Activated naive CD4-positive, alpha-beta T cell treated with anti-CD3 and anti-CD28 coated beads, Interleukin-2, amount 50 U/mL, for 24 hours (primary cell): ENCODE measurements around the gene AKT1.

Experiments used
- H3K27ac Mint-ChIP-seq: one replicate; pipeline ENCODE4 v1.8.0; 2021; ENCODE audit warnings: mild to moderate bottlenecking, mixed read lengths
- H3K27me3 Mint-ChIP-seq: one replicate; pipeline ENCODE4 v1.8.0; 2021; ENCODE audit warnings: mixed read lengths
- H3K36me3 Mint-ChIP-seq: one replicate; pipeline ENCODE4 v1.8.0; 2021; ENCODE audit warnings: mixed read lengths
- H3K4me1 Mint-ChIP-seq: one replicate; pipeline ENCODE4 v1.8.0; 2021; ENCODE audit warnings: mixed read lengths
- H3K4me3 Mint-ChIP-seq: one replicate; pipeline ENCODE4 v1.8.0; 2021; ENCODE audit warnings: mild to moderate bottlenecking, mixed read lengths
- H3K9me3 Mint-ChIP-seq: one replicate; pipeline ENCODE4 v1.8.0; 2021; ENCODE audit warnings: mixed read lengths

Gene AKT1

GRCh38 chr14:104750056-104750752, 45.3 kb downstream of the AKT1 start:
- H3K4me3 Mint-ChIP-seq, result no peak overlapping the region
- no peak overlapping the region for H3K27ac Mint-ChIP-seq
- no peaks in the 10 kb centered on the region for H3K36me3 Mint-ChIP-seq
- no peaks in the 10 kb centered on the region for H3K27me3 Mint-ChIP-seq
- H3K9me3 Mint-ChIP-seq, result no peaks in the 10 kb centered on the region
- H3K4me1 Mint-ChIP-seq, result peaks cover 17% of the 10 kb centered on the region

- Mint-ChIP-seq H3K4me1 (peaks cover 7% of the 10 kb centered on the region), H3K4me3 (no peak overlapping the region), H3K36me3 (no peaks in the 10 kb centered on the region), H3K9me3 (no peaks in the 10 kb centered on the region), H3K27ac (no peak overlapping the region), H3K27me3 (no peaks in the 10 kb centered on the region)
Measured at GRCh38 chr14:104749111-104749649, 46.4 kb downstream of the AKT1 start.

- no peak overlapping the region for H3K27ac Mint-ChIP-seq
- no peaks in the 10 kb centered on the region for H3K36me3 Mint-ChIP-seq
- no peaks in the 10 kb centered on the region for H3K27me3 Mint-ChIP-seq
- no peaks in the 10 kb centered on the region for H3K9me3 Mint-ChIP-seq
- no peak overlapping the region for H3K4me3 Mint-ChIP-seq
- H3K4me1 Mint-ChIP-seq, result no peaks in the 10 kb centered on the region
Measured at GRCh38 chr14:104747876-104748275, 47.7 kb downstream of the AKT1 start.

- Mint-ChIP-seq H3K4me1 (no peaks in the 10 kb centered on the region), H3K27ac (no peak overlapping the region), H3K4me3 (no peak overlapping the region), H3K36me3 (no peaks in the 10 kb centered on the region), H3K9me3 (no peaks in the 10 kb centered on the region), H3K27me3 (no peaks in the 10 kb centered on the region)
Measured at GRCh38 chr14:104746934-104747481, 48.5 kb downstream of the AKT1 start.

- Mint-ChIP-seq H3K9me3 (no peaks in the 10 kb centered on the region), H3K4me1 (no peaks in the 10 kb centered on the region), H3K4me3 (no peak overlapping the region), H3K27me3 (no peaks in the 10 kb centered on the region), H3K36me3 (no peaks in the 10 kb centered on the region), H3K27ac (no peak overlapping the region)
Measured at GRCh38 chr14:104746071-104746545, 49.4 kb downstream of the AKT1 start.

- H3K4me3 Mint-ChIP-seq, result no peak overlapping the region
- H3K36me3 Mint-ChIP-seq, result no peaks in the 10 kb centered on the region
- no peak overlapping the region for H3K27ac Mint-ChIP-seq
- no peaks in the 10 kb centered on the region for H3K9me3 Mint-ChIP-seq
- H3K4me1 Mint-ChIP-seq, result no peaks in the 10 kb centered on the region
- no peaks in the 10 kb centered on the region for H3K27me3 Mint-ChIP-seq
Measured at GRCh38 chr14:104745431-104745830, 50.1 kb downstream of the AKT1 start.

- H3K4me3 Mint-ChIP-seq, result no peak overlapping the region
- H3K4me1 Mint-ChIP-seq, result no peaks in the 10 kb centered on the region
- no peaks in the 10 kb centered on the region for H3K9me3 Mint-ChIP-seq
- no peak overlapping the region for H3K27ac Mint-ChIP-seq
- no peaks in the 10 kb centered on the region for H3K36me3 Mint-ChIP-seq
- H3K27me3 Mint-ChIP-seq, result no peaks in the 10 kb centered on the region
Measured at GRCh38 chr14:104744484-104744883, 51.1 kb downstream of the AKT1 start.

GRCh38 chr14:104743461-104744380, 51.8 kb downstream of the AKT1 start:
- H3K4me3 Mint-ChIP-seq, result no peak overlapping the region

GRCh38 chr14:104742586-104743455, 52.7 kb downstream of the AKT1 start:
- H3K27me3 Mint-ChIP-seq, result no peaks in the 10 kb centered on the region
- H3K4me1 Mint-ChIP-seq, result no peaks in the 10 kb centered on the region
- H3K9me3 Mint-ChIP-seq, result no peaks in the 10 kb centered on the region
- no peaks in the 10 kb centered on the region for H3K36me3 Mint-ChIP-seq
- H3K27ac Mint-ChIP-seq, result no peak overlapping the region
- no peak overlapping the region for H3K4me3 Mint-ChIP-seq

More at GRCh38 chr14:104743461-104744380, 51.8 kb downstream of the AKT1 start:
- H3K4me1 Mint-ChIP-seq, result no peaks in the 10 kb centered on the region
- H3K36me3 Mint-ChIP-seq, result no peaks in the 10 kb centered on the region
- no peaks in the 10 kb centered on the region for H3K27me3 Mint-ChIP-seq
- H3K27ac Mint-ChIP-seq, result no peak overlapping the region
- no peaks in the 10 kb centered on the region for H3K9me3 Mint-ChIP-seq

GRCh38 chr14:104741803-104742251, 53.7 kb downstream of the AKT1 start:
- no peaks in the 10 kb centered on the region for H3K4me1 Mint-ChIP-seq
- H3K4me3 Mint-ChIP-seq, result no peak overlapping the region
- no peaks in the 10 kb centered on the region for H3K36me3 Mint-ChIP-seq
- no peaks in the 10 kb centered on the region for H3K27me3 Mint-ChIP-seq
- no peak overlapping the region for H3K27ac Mint-ChIP-seq
- H3K9me3 Mint-ChIP-seq, result no peaks in the 10 kb centered on the region

GRCh38 chr14:104741108-104741802, 54.3 kb downstream of the AKT1 start:
- Mint-ChIP-seq H3K27ac (no peak overlapping the region), H3K4me1 (no peaks in the 10 kb centered on the region), H3K36me3 (no peaks in the 10 kb centered on the region), H3K4me3 (no peak overlapping the region), H3K9me3 (no peaks in the 10 kb centered on the region), H3K27me3 (no peaks in the 10 kb centered on the region)

- no peaks in the 10 kb centered on the region for H3K4me1 Mint-ChIP-seq
- no peaks in the 10 kb centered on the region for H3K27me3 Mint-ChIP-seq
- H3K36me3 Mint-ChIP-seq, result no peaks in the 10 kb centered on the region
- no peak overlapping the region for H3K4me3 Mint-ChIP-seq
- no peaks in the 10 kb centered on the region for H3K9me3 Mint-ChIP-seq
- H3K27ac Mint-ChIP-seq, result no peak overlapping the region
Measured at GRCh38 chr14:104739546-104740516, 55.7 kb downstream of the AKT1 start.

GRCh38 chr14:104739026-104739425, 56.5 kb downstream of the AKT1 start:
- H3K4me1 Mint-ChIP-seq, result no peaks in the 10 kb centered on the region

More at GRCh38 chr14:104739026-104739425, 56.5 kb downstream of the AKT1 start:
- Mint-ChIP-seq H3K4me3 (no peak overlapping the region), H3K27me3 (no peaks in the 10 kb centered on the region), H3K36me3 (no peaks in the 10 kb centered on the region), H3K9me3 (no peaks in the 10 kb centered on the region), H3K27ac (no peak overlapping the region)
